Activated CD4-positive, alpha-beta T cell treated with anti-CD3 and anti-CD28 coated beads for 48 hours (primary cell): ENCODE data around the gene WWTR1.

ENCODE experiments used
- DNase-seq: peaks from one replicate; pipeline ENCODE4 v3.0.0-alpha.2; 2020

WWTR1 gene

DNA sequence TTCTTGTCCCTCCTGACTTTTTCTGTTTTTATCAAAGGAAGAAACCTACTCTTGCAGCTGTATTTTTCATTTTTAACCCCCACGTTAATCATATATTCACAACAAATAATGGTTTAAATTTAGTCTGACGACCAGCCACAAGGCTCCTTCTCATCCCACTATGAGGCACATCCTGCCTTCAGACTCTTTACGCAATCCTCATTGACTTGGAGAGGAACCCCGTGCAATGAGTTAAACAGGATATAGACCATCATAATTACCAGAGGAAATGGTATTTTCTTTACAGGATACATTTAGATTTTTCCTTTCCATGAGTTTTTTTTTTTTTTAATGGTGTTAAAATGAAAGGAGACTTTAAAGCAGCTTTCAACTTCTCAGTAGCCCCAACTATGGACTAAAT lies 68.5 kb downstream of the WWTR1 start:
- no peak for DNase-seq

- no peak for DNase-seq
These were observed 68.9 kb downstream of the WWTR1 start for GRCh38 chr3:149588909-149589308.

DNA sequence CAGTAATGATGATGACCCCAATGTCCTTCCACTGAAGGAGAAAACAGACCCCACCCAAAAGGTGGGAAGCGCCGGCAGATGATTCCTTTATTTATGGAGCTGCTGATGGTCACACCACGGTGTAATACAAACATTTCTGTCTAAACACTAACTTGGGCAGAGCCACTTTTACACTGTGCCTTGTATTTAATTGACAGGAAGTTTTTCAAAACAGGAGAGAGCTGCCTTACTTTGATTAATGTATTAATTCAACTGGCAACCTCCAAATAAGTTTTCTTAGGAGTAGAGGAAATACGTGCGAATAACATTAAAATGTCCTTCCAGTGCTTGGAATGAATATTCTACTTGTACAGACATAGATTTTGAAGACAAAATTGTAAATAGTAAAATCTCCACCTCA lies 70.4 kb downstream of the WWTR1 start:
- no peak for DNase-seq

DNA sequence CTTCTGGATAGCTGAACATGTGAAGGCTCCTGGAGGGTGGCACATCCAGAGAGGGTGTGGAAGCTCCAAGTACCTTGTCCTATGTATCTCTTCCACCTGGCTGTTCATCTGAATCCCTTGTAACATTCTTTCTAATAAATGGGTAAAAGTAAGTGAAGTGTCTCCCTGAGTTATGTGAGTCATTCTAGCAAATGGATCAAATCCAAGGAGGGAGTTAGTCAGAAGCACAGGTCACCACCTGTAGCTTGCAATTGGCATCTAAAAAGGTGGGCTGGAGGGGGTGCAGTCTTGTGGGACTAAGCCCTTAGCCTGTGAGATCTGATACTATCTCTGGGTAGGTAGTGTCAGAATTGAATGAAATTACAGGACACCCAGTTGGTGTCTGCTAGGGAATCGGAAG lies 71.0 kb downstream of the WWTR1 start:
- no peak for DNase-seq

DNA sequence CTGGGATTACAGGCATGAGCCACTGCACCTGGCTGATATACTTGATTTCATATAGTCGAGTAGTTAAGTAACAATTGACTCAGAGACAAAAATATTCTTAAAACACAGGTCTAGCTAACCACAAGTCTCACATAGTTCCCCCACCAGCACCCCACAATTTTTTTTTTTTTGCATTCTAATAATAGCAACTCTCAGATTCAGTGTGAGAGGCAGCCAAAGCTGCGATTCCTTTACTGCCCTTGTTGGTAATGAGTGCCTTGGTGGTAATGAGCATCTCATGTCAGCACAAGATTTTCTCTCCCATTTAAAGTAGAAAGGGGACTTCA lies 72.5 kb downstream of the WWTR1 start:
- no peak for DNase-seq

DNA sequence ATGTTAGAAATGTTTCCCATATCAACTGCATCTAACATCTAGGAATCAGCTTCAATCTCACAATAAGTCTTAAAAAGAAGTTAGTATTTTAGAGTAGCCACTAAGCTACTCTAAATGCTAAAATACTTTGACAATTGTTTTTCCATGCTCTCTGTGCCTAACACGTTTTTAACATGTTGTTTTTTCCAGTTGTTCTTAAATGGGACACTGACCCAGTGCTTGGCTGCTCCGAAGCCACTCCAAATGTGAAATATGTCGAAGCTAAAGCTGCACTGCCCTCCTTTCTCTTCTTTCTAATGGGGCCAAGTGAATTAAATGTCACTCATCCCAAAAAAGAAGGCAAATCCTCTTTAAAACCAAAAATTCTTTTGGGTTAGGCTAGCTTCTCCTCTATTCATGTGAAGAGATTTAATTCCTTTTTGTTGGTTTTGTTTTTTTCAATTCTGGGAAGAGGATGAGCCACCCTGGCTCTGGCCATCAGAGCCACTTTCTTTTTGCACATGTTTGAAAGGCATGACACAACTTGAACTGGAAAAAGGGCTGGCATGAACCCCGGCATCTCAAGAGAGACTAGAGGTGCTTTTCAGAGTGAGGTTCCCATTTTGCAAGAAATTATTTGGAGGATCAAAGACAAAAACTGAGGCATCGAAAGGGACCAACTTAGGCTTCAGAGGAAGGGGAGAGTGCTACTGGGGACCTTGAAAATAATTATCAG lies 73.7 kb downstream of the WWTR1 start:
- no peak for DNase-seq

DNA sequence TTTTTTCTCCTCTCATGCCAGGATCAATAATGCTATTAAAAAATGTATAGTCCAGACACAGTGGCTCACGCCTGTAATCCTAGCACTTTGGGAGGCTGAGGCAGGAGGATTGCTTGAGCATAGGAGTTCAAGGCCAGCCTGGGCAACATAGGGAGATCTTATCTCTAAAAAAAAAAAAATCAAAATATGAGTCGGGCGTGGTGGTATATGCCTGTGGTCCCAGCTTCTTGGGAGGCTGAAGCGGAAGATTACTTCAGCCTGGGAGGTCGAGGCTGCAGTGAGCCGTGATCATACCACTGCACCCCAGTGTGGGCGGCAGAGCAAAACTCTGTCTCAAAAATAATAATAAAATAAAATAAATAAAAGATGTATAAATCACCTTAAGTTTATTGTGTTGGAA lies 75.4 kb downstream of the WWTR1 start:
- no peak for DNase-seq

DNA sequence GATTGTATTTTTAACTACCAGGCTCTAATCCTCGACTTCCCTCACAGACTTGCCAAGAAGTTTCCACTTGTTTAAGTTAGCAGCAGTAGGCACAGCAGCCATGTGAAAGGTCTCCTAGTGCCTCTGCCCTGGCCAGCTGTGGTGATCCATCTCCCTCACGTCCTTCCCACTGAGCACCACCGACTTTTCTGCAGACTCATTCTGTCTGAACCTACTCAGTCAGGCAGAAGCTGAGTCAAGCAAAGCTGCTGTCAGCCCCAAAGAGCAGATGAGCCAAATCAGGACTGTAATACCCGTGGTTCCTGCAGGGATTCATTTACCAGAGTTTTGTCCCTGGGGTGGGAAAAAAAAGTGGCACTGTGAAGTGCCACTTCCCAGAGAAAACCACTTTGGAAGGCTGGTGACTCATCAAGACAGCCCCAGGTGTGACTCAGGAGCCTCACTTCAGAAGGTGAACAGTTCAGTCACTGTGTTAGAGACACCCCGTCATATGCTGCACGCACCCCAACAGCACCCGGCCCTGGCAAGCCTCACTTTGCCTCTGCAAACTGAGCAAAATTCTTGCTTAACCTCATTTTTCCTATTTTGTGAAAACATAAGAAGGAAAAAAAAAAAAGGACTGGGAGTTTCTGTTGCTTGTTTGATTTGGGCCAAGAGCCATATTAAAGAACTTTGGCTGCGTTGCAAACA lies 76.0 kb downstream of the WWTR1 start:
- DNase-seq, result peak; percentile 10

DNA sequence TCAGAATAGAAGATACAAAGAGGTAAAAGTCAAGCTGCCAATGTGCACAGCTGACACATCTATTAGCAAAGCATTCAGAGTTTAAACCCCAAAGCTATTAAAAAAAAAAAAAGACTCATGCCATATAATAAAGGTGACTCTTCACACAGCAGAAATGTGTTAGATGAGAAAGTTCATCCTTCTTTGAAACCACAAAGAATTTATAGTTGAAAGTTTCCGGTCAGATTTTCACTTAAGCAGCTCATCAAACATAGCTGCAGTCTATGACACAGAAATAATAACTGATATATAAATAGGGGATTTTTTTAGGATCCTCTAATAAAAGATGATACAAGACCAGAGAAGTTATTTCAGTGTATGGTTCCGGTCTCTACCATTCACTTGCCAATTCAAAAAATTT lies 76.6 kb downstream of the WWTR1 start:
- no peak for DNase-seq

GRCh38 chr3:149579838-149580542 lies 77.8 kb downstream of the WWTR1 start:
- peak; percentile 20 for DNase-seq

- DNase-seq, result no peak
These were observed 78.7 kb downstream of the WWTR1 start for GRCh38 chr3:149579161-149579560.

DNA sequence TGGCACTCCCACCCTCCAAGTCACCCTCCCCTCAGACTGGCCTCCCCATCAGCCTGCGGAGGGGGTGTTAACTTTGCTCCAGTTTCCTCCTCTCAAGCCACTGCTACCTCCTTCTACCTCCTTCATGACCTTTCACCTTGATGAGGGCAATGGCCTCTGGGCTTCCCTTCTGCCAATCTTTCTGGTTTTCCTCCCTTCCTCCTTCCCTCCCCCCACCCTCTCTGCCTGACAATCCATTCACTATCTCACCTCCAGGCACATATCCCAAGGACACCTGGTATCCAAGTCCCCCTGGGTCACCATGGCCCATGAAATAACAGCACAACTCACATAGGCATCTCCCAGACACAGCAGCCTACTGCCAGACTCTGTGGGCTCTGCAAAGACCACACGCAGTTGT lies 80.0 kb downstream of the WWTR1 start:
- no peak for DNase-seq

- DNase-seq, result peak; percentile 3
These were observed 81.8 kb downstream of the WWTR1 start for GRCh38 chr3:149575961-149576564.

DNA sequence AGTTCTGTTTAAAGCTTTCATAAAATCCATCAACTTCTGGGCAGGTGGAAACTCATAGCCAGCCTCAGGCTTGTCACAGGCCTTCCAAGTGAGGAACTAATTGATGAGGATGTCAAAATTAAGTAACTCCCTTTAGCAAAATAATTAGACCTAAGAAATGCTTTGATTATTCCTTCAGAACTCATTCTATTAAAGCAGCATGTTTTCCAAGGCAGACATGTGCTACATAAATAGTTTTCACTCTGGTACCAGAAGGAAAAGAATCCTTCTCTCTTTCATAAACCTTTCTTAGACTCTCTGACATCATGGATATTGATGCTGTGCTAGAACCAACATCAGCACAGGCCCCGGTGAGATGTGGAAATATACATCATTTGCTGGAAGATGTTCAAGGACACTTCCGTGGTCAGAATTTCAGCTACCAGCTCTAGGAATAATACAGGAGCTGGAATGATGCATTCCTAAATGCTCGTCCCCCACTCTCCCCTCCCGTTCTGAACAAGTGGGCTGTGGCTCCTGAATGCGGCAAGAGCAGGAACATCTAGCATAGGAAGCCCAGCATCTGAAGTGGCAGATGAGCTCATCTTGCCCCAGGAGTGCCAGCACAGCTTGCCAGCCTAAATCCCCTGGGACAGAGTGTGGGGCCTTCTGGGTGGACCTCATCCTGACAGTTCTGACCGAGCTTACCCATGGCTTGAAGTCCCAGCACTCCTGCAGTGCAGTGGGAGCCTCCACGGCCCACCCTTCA lies 82.4 kb downstream of the WWTR1 start:
- no peak for DNase-seq

- DNase-seq, result no peak
These were observed 84.9 kb downstream of the WWTR1 start for GRCh38 chr3:149572796-149573414.

DNA sequence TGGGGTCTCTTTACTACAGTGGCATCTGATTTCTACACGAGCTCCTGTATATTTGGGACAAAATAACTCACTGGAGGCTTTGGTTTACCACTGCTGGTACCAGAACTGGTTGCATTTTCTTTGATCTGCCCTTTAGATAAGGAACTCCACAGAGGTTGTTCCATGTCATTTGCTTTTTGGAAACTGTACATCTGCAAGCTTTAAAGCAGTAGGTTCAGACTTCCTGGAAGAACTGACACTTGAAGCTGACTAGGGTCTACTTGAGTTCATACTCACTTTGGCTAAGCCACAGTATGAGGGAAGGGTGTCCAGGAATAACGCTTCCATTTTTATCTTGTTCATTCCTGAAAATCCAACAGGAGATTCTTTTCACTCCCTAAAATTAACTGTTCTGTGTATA lies 86.4 kb downstream of the WWTR1 start:
- no peak for DNase-seq

DNA sequence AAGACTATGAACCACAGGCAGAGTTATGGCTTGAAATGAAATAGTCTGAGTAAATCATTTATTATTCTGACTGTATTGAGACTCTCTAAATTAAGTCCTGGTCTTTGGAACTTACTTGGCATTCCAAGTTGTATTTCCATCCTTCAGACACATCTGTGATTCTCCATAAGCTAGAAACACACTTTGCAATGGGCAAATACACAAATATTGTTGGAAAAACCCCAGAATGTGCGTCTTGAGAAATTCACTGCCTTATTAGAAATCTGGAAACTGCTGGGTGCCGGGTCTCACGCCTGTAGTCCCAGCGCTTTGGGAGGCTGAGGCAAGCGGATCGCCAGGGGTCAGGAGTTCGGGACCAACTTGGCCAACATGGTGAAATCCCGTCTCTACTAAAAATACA lies 87.8 kb downstream of the WWTR1 start:
- DNase-seq, result no peak

- DNase-seq, result no peak
These were observed 90.4 kb downstream of the WWTR1 start for GRCh38 chr3:149567381-149567780.

GRCh38 chr3:149566292-149566975 lies 91.4 kb downstream of the WWTR1 start:
- no peak for DNase-seq

DNA sequence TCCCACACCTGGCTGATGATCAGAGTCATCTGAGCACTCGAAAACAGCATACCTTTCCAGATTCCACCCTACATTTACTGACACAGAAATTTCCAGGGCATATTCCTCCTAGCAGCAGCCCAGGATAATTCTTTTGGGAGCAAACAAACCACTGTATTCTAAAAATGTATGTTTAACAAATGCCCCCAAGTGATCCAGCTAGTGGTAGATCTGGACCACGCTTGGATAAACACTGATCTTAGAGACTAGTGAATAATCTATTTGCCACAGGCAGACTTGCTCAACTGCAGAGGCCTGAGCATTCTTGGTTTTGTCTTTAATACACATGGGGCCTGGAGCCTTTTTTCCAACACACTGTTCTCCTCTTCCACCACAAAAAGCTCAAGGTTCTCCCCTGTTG lies 93.7 kb downstream of the WWTR1 start:
- no peak for DNase-seq

DNA sequence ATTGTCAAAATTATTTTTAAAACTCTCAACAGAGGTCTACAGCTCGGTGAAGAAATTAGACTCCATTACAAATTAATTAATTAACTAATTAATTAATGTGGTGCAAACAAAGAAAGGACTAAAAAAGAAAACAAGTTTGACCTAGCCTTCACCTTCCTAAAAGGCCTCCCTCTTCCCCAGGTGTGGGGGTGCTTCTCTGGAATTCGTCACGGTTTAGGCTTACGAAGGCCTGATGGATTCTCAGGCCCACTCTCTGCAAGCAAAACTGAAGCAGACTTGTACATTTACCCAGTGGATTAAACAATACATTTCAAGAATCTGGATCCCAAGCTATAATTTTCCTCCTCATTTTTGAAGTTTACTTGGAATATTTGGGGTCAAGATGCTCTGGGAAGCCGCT lies 94.7 kb downstream of the WWTR1 start:
- DNase-seq, result no peak

GRCh38 chr3:149560617-149561016 lies 97.2 kb downstream of the WWTR1 start:
- no peak for DNase-seq
